Ovary (tissue), 9 donors: ENCODE measurements around the gene C8G. TPM values are rescaled to one million over a fixed set of nuclear protein-coding genes. Genes with fewer than 3 reads are reported as not detected.

Experiments
- DNase-seq, 5 donors: peaks; one replicate each; pipeline ENCODE4 v3.0.0-alpha.2; 2019 to 2020
- H3K27ac ChIP-seq, 2 donors: fragments of 200-600 bp; one replicate each; pipeline versions ENCODE4 v1.5.1 to v1.8.0; 2019 to 2022
- H3K27me3 ChIP-seq: fragments of 200-600 bp; one replicate; pipeline ENCODE4 v1.8.0; 2022
- H3K36me3 ChIP-seq: fragments of 200-600 bp; sonication (generic); one replicate; pipeline ENCODE4 v1.5.1; 2019
- H3K4me1 ChIP-seq: one replicate; pipeline ENCODE4 v1.8.1; 2013; ENCODE audit warnings: mild to moderate bottlenecking, moderate library complexity; ENCODE audit not compliant: insufficient read depth
- H3K4me3 ChIP-seq: fragments of 200-600 bp; sonication (generic); one replicate; pipeline ENCODE4 v1.5.1; 2017
- H3K9me3 ChIP-seq, 2 donors: fragments of 200-600 bp in 1 of 2; sonication (generic) in 1 of 2; one replicate each; pipeline versions ENCODE4 v1.5.1 to v1.8.1; 2013 to 2019; ENCODE audit warnings: mild to moderate bottlenecking in 1 of 2, moderate library complexity in 1 of 2
- CTCF ChIP-seq, 3 donors: fragments of 450-650 bp in 2 of 3; fragments of 200-600 bp in 1 of 3; IDR thresholded peaks; one replicate each; pipeline versions ENCODE4 v1.5.1 to v1.8.0; 2016 to 2022; ENCODE audit warnings: antibody characterized with exemption in 3 of 3, mild to moderate bottlenecking in 1 of 3
- EP300 ChIP-seq: sonication (generic); formaldehyde crosslinking; IDR thresholded peaks from one replicate; pipeline ENCODE4 v1.6.1; 2017; ENCODE audit warnings: antibody characterized with exemption
- POLR2A ChIP-seq: fragments of 450-650 bp; IDR thresholded peaks from one replicate; pipeline ENCODE4 v1.6.1; 2017; ENCODE audit warnings: antibody characterized with exemption, mild to moderate bottlenecking, moderate library complexity
- WGBS, 3 donors: extraction: QIAGEN DNeasy Blood & Tissue Kit in 1 of 3; methylation state at CpG; one replicate each; pipeline versions ENCODE4 v1.1.5 to v1.1.7; 2013 to 2017; 5-methylcytosine and 5-hydroxymethylcytosine counted together
- intact Hi-C, 4 donors: fragments of 100-400 bp; cut with DNase I; formaldehyde crosslinking; loops; one replicate each; pipeline versions ENCODE4 v1.11.0 to v1.15.1; 2022 to 2023
- polyA plus RNA-seq, 2 donors: library from polyadenylated mRNA; stranded (reverse); fragments of 200-250 nt in 1 of 2; fragments of 350-450 nt in 1 of 2; fragmentation: Illumina TruSeq in 1 of 2; extraction: RNeasy Lipid Tissue Mini Kit (QIAGEN cat#74804) in 1 of 2; gene quantifications; one replicate each; pipeline ENCODE4 v1.2.3, GENCODE V29; 2013 to 2014
- total RNA-seq, 7 donors: library from RNA; depleted of rRNA in 2 of 7; stranded (reverse); fragments of >200 nt in 2 of 7; fragmentation: NEBNext Ultra II Directional in 3 of 7; extraction: Animal tissue kit (Norgen Biotek cat#: 25700) in 3 of 7; gene quantifications; one replicate each; pipeline versions ENCODE4 v1.1.0 to v1.2.4, GENCODE V29; 2016 to 2023
- donor health status: DM: no; HTN: no; CAD: no; lungs with moderate emphysema.
- donor health status: DM: no; HTN: no; CAD: no.
- donor health status: Bipolar disorder and iron deficiency.
- donor health status: DM: yes; HTN: yes; CAD: no.
- donor health status: DM: no; HTN: no; CAD: no.
- donor health status: DM: yes; HTN: yes; CAD: no.

The C8G gene
- total and polyA plus RNA-seq, 9 donors: 0.38 to 1.00 TPM; not detected in 7

- no peak overlapping the region for H3K27ac ChIP-seq
- intact Hi-C loops: no loop called here
- H3K36me3 ChIP-seq: no peaks in the 10 kb centered on the region
- no peak for TF ChIP-seq CTCF (IDR thresholded peaks at IDR 0.05)
- TF ChIP-seq POLR2A: no peak
- TF ChIP-seq EP300: no peak
- no peaks in the 10 kb centered on the region for H3K27me3 ChIP-seq
- H3K9me3 ChIP-seq: no peaks in the 10 kb centered on the region
- DNase-seq: no peak
- 58 to 70% (median 67%) methylated on average over 18 to 40 of the region's 40 CpGs for WGBS, 3 donors
- peaks cover 14% of the 10 kb centered on the region for H3K4me1 ChIP-seq
- H3K4me3 ChIP-seq: no peak overlapping the region
Measured at GRCh38 chr9:136994888-136995230, 49.8 kb downstream of the C8G start.

GRCh38 chr9:136995362-136995761 lies 50.3 kb downstream of the C8G start:
- H3K4me3 ChIP-seq: no peak overlapping the region
- no peak for DNase-seq
- 29 to 34% (median 32%) methylated on average over 10 to 30 of the region's 30 CpGs for WGBS, 3 donors
- no peak for TF ChIP-seq POLR2A
- TF ChIP-seq CTCF (IDR thresholded peaks at IDR 0.05): no peak
- no peak for TF ChIP-seq EP300
- H3K27me3 ChIP-seq: no peaks in the 10 kb centered on the region
- H3K27ac ChIP-seq: no peak overlapping the region
- H3K9me3 ChIP-seq: no peaks in the 10 kb centered on the region
- peaks cover 14% of the 10 kb centered on the region for H3K4me1 ChIP-seq
- intact Hi-C loops: no loop called here
- no peaks in the 10 kb centered on the region for H3K36me3 ChIP-seq

GRCh38 chr9:136995772-136996311 lies 50.8 kb downstream of the C8G start:
- intact Hi-C loops: no loop called here

More at GRCh38 chr9:136995772-136996311, 50.8 kb downstream of the C8G start:
- TF ChIP-seq EP300: no peak
- TF ChIP-seq CTCF (IDR thresholded peaks at IDR 0.05): no peak
- TF ChIP-seq POLR2A: no peak
- Histone ChIP-seq H3K4me1 (peaks cover 14% of the 10 kb centered on the region), H3K4me3 (no peak overlapping the region), H3K36me3 (no peaks in the 10 kb centered on the region), H3K27ac (peak overlapping the region in 1 of 2 donors; percentile 14), H3K9me3 (no peaks in the 10 kb centered on the region), H3K27me3 (no peaks in the 10 kb centered on the region)
- 7 to 24% (median 17%) methylated on average over 9 to 12 of the region's 12 CpGs for WGBS, 3 donors
- DNase-seq: peak in 3 of 5 donors; percentile 59 to 74 (median 67)

Other genes starting within 250 kb of the C8G start
Only the 30 nearest of the 32 such genes appear.
- 10 to 100 TPM in 5 of 7 donors, 1 to 10 TPM in 2; 5.2 to 23.4 (median 13.1) TPM for gene DIPK1B, start 232.7 kb upstream of the C8G start, total RNA-seq
- 10 to 100 TPM in 1 of 2 donors, 1 to 10 TPM in 1; 2.9 to 15.0 TPM for gene DIPK1B, start 232.7 kb upstream of the C8G start, polyA plus RNA-seq
- 10 to 100 TPM in 2 of 7 donors, 1 to 10 TPM in 5; 1.4 to 45.4 (median 4.5) TPM for gene LCN10, start 202.3 kb upstream of the C8G start, total RNA-seq
- 10 to 100 TPM in 1 of 2 donors, 1 to 10 TPM in 1; 2.4 to 15.2 TPM for gene LCN10, start 202.3 kb upstream of the C8G start, polyA plus RNA-seq
- 10 to 100 TPM in 3 of 7 donors, 1 to 10 TPM in 4; 1.8 to 59.3 (median 8.3) TPM for gene LCN6, start 196.7 kb upstream of the C8G start, total RNA-seq
- gene LCN6, start 196.7 kb upstream of the C8G start, polyA plus RNA-seq: 10 to 100 TPM in 1 of 2 donors, 1 to 10 TPM in 1; 1.6 to 33.4 TPM
- gene LCN8, start 187.0 kb upstream of the C8G start, total RNA-seq: 1 to 10 TPM in 1 of 7 donors, under 1 TPM in 1, not detected in 5; 0.23 to 3.0 TPM
- gene LCN8, start 187.0 kb upstream of the C8G start, polyA plus RNA-seq: under 1 TPM in 1 of 2 donors, not detected in 1; 0.36 TPM
- not detected for gene LCN15, start 180.7 kb upstream of the C8G start, total RNA-seq
- gene LCN15, start 180.7 kb upstream of the C8G start, polyA plus RNA-seq: not detected
- gene TMEM141, start 153.9 kb upstream of the C8G start, total RNA-seq: 100 to 1,000 TPM in 1 of 7 donors, 10 to 100 TPM in 6; 43.1 to 115 (median 64.8) TPM
- gene TMEM141, start 153.9 kb upstream of the C8G start, polyA plus RNA-seq: 10 to 100 TPM; 23.4 to 64.9 TPM
- 10 to 100 TPM in 1 of 7 donors, 1 to 10 TPM in 6; 1.2 to 11.8 (median 6.6) TPM for gene CCDC183, start 148.9 kb upstream of the C8G start, total RNA-seq
- 1 to 10 TPM in 1 of 2 donors, under 1 TPM in 1; 0.47 to 3.1 TPM for gene CCDC183, start 148.9 kb upstream of the C8G start, polyA plus RNA-seq
- 10 to 100 TPM; 25.2 to 65.4 (median 56.2) TPM for gene RABL6, start 137.3 kb upstream of the C8G start, total RNA-seq
- gene RABL6, start 137.3 kb upstream of the C8G start, polyA plus RNA-seq: 10 to 100 TPM; 22.6 to 37.5 TPM
- 1 to 10 TPM in 5 of 7 donors, under 1 TPM in 2; 0.48 to 2.4 (median 1.4) TPM for gene AJM1, start 102.8 kb upstream of the C8G start, total RNA-seq
- gene AJM1, start 102.8 kb upstream of the C8G start, polyA plus RNA-seq: under 1 TPM in 1 of 2 donors, not detected in 1; 0.93 TPM
- 100 to 1,000 TPM in 2 of 7 donors, 10 to 100 TPM in 5; 39.2 to 132 (median 86.9) TPM for gene PHPT1, start 95.8 kb upstream of the C8G start, total RNA-seq
- gene PHPT1, start 95.8 kb upstream of the C8G start, polyA plus RNA-seq: 10 to 100 TPM; 18.1 to 57.6 TPM
- 10 to 100 TPM in 1 of 7 donors, 1 to 10 TPM in 6; 2.1 to 31.4 (median 2.5) TPM for gene MAMDC4, start 92.9 kb upstream of the C8G start, total RNA-seq
- 1 to 10 TPM in 1 of 2 donors, under 1 TPM in 1; 0.15 to 2.6 TPM for gene MAMDC4, start 92.9 kb upstream of the C8G start, polyA plus RNA-seq
- 100 to 1,000 TPM; 306 to 391 (median 336) TPM for gene EDF1, start 78.9 kb upstream of the C8G start, total RNA-seq
- gene EDF1, start 78.9 kb upstream of the C8G start, polyA plus RNA-seq: 100 to 1,000 TPM; 154 to 444 TPM
- 10 to 100 TPM in 4 of 7 donors, 1 to 10 TPM in 3; 5.6 to 11.9 (median 10.3) TPM for gene TRAF2, start 58.7 kb upstream of the C8G start, total RNA-seq
- gene TRAF2, start 58.7 kb upstream of the C8G start, polyA plus RNA-seq: 1 to 10 TPM in 1 of 2 donors, under 1 TPM in 1; 0.83 to 7.6 TPM
- 10 to 100 TPM; 49.4 to 75.5 (median 60.5) TPM for gene FBXW5, start 505 bp upstream of the C8G start, total RNA-seq
- gene FBXW5, start 505 bp upstream of the C8G start, polyA plus RNA-seq: 10 to 100 TPM in 1 of 2 donors, 1 to 10 TPM in 1; 2.2 to 64.1 TPM
- 10 to 100 TPM in 5 of 7 donors, 1 to 10 TPM in 2; 1.3 to 40.9 (median 19.2) TPM for gene LCN12, start 7.0 kb downstream of the C8G start, total RNA-seq
- 1 to 10 TPM; 1.1 to 6.1 TPM for gene LCN12, start 7.0 kb downstream of the C8G start, polyA plus RNA-seq
- gene PTGDS, start 32.3 kb downstream of the C8G start, total RNA-seq: 100 to 1,000 TPM in 2 of 7 donors, 10 to 100 TPM in 4, 1 to 10 TPM in 1; 5.8 to 191 (median 59.8) TPM
- 10 to 100 TPM; 13.6 to 43.1 TPM for gene PTGDS, start 32.3 kb downstream of the C8G start, polyA plus RNA-seq
- 1 to 10 TPM in 2 of 7 donors, under 1 TPM in 4, not detected in 1; 0.25 to 1.6 (median 0.61) TPM for gene LCNL1, start 37.8 kb downstream of the C8G start, total RNA-seq
- under 1 TPM; 0.17 to 0.19 TPM for gene LCNL1, start 37.8 kb downstream of the C8G start, polyA plus RNA-seq
- 10 to 100 TPM; 23.6 to 48.9 (median 37.5) TPM for gene PAXX, start 47.2 kb downstream of the C8G start, total RNA-seq
- gene PAXX, start 47.2 kb downstream of the C8G start, polyA plus RNA-seq: 10 to 100 TPM in 1 of 2 donors, 1 to 10 TPM in 1; 1.1 to 47.8 TPM
- gene CLIC3, start 51.3 kb downstream of the C8G start, total RNA-seq: 1 to 10 TPM in 3 of 7 donors, under 1 TPM in 2, not detected in 2; 0.57 to 6.5 (median 1.5) TPM
- gene CLIC3, start 51.3 kb downstream of the C8G start, polyA plus RNA-seq: 1 to 10 TPM in 1 of 2 donors, not detected in 1; 1.1 TPM
- 10 to 100 TPM in 5 of 7 donors, 1 to 10 TPM in 2; 5.8 to 26.9 (median 13.7) TPM for gene ABCA2, start 83.0 kb downstream of the C8G start, total RNA-seq
- 10 to 100 TPM in 1 of 2 donors, 1 to 10 TPM in 1; 2.0 to 10.5 TPM for gene ABCA2, start 83.0 kb downstream of the C8G start, polyA plus RNA-seq
- gene FUT7, start 86.8 kb downstream of the C8G start, total RNA-seq: under 1 TPM in 1 of 7 donors, not detected in 6; 0.08 TPM
- under 1 TPM in 1 of 2 donors, not detected in 1; 0.07 TPM for gene FUT7, start 86.8 kb downstream of the C8G start, polyA plus RNA-seq
- 100 to 1,000 TPM in 2 of 7 donors, 10 to 100 TPM in 5; 22.3 to 112 (median 49.9) TPM for gene NPDC1, start 100.9 kb downstream of the C8G start, total RNA-seq
- 10 to 100 TPM in 1 of 2 donors, 1 to 10 TPM in 1; 2.1 to 67.9 TPM for gene NPDC1, start 100.9 kb downstream of the C8G start, polyA plus RNA-seq
- gene ENTPD2, start 108.8 kb downstream of the C8G start, total RNA-seq: 1 to 10 TPM in 4 of 7 donors, under 1 TPM in 3; 0.12 to 5.1 (median 1.0) TPM
- under 1 TPM; 0.32 to 0.82 TPM for gene ENTPD2, start 108.8 kb downstream of the C8G start, polyA plus RNA-seq
- under 1 TPM in 5 of 7 donors, not detected in 2; 0.24 to 0.62 (median 0.37) TPM for gene SAPCD2, start 125.3 kb downstream of the C8G start, total RNA-seq
- under 1 TPM; 0.10 to 0.15 TPM for gene SAPCD2, start 125.3 kb downstream of the C8G start, polyA plus RNA-seq
- 1 to 10 TPM; 1.3 to 6.3 (median 4.1) TPM for gene UAP1L1, start 132.3 kb downstream of the C8G start, total RNA-seq
- gene UAP1L1, start 132.3 kb downstream of the C8G start, polyA plus RNA-seq: 1 to 10 TPM; 3.0 to 4.1 TPM
- 10 to 100 TPM; 30.2 to 55.1 (median 38.6) TPM for gene MAN1B1, start 141.7 kb downstream of the C8G start, total RNA-seq
- 100 to 1,000 TPM in 1 of 2 donors, 10 to 100 TPM in 1; 44.0 to 109 TPM for gene MAN1B1, start 141.7 kb downstream of the C8G start, polyA plus RNA-seq
- 100 to 1,000 TPM in 2 of 7 donors, 10 to 100 TPM in 5; 39.8 to 117 (median 95.6) TPM for gene DPP7, start 169.5 kb downstream of the C8G start, total RNA-seq
- 10 to 100 TPM in 1 of 2 donors, 1 to 10 TPM in 1; 3.0 to 88.7 TPM for gene DPP7, start 169.5 kb downstream of the C8G start, polyA plus RNA-seq
- under 1 TPM in 1 of 7 donors, not detected in 6; 0.15 TPM for gene GRIN1, start 193.9 kb downstream of the C8G start, total RNA-seq
- gene GRIN1, start 193.9 kb downstream of the C8G start, polyA plus RNA-seq: not detected
- gene LRRC26, start 224.8 kb downstream of the C8G start, total RNA-seq: 1 to 10 TPM in 1 of 7 donors, under 1 TPM in 1, not detected in 5; 0.23 to 3.0 TPM
- gene LRRC26, start 224.8 kb downstream of the C8G start, polyA plus RNA-seq: not detected
- gene TMEM210, start 226.8 kb downstream of the C8G start, total RNA-seq: not detected
- not detected for gene TMEM210, start 226.8 kb downstream of the C8G start, polyA plus RNA-seq